NB4 (cell line): ENCODE results near the gene KLHL8.
A peak's percentile ranks its signal among the peaks of the same experiment; 100 is the strongest.

ENCODE experiments used
- DNase-seq: peaks from one replicate; pipeline ENCODE4 v3.0.0; 2010; ENCODE audit warnings: low read depth
- H3K4me3 ChIP-seq: one replicate; pipeline ENCODE4 v1.5.1; 2011; ENCODE audit warnings: mild to moderate bottlenecking, low read depth, low read length, moderate library complexity
- MYC ChIP-seq: IDR thresholded peaks from 2 replicates; pipeline ENCODE4 v1.6.1; 2011; ENCODE audit warnings: low read depth, low read length
- POLR2A ChIP-seq: IDR thresholded peaks from 2 replicates; pipeline ENCODE4 v1.6.1; 2011; ENCODE audit warnings: mild to moderate bottlenecking; ENCODE audit not compliant: insufficient read length; ENCODE audit errors: extremely low read depth
- TF ChIP-seq, protein P1 (sequence below): IDR thresholded peaks from 2 replicates; pipeline ENCODE4 v1.6.1; 2011; ENCODE audit warnings: low read depth, low read length
- TF ChIP-seq, protein P2 (sequence below): IDR thresholded peaks from one replicate; pipeline ENCODE4 v1.5.1; 2012; ENCODE audit warnings: low read depth, low read length

KLHL8 gene

DNA sequence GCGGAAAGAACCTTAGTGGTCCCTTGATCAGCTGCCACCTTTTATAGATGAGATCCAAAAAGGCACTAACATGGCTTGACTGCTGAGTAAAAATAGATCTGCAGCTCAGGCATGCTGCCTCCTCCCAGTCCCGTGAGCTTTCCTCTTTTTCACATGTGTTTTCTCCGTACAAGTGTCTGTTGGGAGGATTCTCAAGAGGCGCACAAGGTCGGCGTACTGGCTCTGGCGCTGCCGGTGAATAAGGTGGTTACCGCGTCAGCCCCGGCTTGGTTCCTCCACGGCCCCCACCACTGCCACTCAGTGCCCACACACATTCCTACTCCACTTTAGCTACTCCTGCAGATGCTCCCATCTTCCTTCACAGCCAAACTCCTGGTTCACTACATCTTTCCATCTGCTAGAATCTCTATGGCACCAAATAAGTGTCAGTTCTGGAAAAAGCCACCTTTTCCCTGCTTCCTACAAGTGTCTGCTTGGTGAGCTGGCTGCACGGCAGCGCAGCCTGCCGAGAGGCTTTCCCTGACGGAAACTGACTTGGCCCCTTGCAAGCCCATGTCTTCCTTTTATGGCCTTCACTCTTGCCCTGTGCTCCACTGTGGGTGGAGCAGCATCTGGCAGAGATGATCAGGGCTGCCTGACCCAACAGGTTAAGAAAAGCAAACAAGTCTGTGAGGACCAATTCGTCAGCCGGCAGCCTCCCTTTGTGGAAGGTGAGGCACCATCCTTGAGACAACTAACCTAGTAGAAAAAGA is 99.8 kb downstream of the KLHL8 start:
- TF ChIP-seq, protein P1, sequence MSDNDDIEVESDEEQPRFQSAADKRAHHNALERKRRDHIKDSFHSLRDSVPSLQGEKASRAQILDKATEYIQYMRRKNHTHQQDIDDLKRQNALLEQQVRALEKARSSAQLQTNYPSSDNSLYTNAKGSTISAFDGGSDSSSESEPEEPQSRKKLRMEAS: no peak
- TF ChIP-seq POLR2A (no peak), MYC (no peak)
- TF ChIP-seq, protein P2, sequence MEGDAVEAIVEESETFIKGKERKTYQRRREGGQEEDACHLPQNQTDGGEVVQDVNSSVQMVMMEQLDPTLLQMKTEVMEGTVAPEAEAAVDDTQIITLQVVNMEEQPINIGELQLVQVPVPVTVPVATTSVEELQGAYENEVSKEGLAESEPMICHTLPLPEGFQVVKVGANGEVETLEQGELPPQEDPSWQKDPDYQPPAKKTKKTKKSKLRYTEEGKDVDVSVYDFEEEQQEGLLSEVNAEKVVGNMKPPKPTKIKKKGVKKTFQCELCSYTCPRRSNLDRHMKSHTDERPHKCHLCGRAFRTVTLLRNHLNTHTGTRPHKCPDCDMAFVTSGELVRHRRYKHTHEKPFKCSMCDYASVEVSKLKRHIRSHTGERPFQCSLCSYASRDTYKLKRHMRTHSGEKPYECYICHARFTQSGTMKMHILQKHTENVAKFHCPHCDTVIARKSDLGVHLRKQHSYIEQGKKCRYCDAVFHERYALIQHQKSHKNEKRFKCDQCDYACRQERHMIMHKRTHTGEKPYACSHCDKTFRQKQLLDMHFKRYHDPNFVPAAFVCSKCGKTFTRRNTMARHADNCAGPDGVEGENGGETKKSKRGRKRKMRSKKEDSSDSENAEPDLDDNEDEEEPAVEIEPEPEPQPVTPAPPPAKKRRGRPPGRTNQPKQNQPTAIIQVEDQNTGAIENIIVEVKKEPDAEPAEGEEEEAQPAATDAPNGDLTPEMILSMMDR: no peak
- no peak for DNase-seq
- no peak overlapping the region for H3K4me3 ChIP-seq

DNA sequence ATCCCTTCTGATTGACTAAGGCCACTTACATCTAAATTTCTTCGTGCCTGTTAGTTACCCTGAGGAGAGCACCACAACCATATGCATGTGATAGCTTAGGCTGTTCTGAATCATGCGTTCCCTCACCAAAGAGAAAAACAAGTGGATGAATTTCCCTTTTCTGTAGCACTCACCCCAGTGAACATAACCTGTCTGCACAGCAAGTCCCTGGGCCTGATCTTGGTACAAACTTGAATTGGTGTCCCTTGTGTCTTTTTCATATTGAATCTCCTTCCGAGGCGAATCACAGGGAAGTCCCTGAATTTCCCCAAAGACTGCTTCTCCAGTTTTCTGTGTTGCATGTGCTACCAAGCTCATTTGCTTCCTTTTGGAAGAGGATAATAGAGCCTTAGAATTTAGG is 100.4 kb downstream of the KLHL8 start:
- no peak overlapping the region for H3K4me3 ChIP-seq
- no peak for DNase-seq
- TF ChIP-seq, protein P2: no peak
- no peak for TF ChIP-seq MYC
- no peak for TF ChIP-seq POLR2A
- TF ChIP-seq, protein P1: no peak

DNA sequence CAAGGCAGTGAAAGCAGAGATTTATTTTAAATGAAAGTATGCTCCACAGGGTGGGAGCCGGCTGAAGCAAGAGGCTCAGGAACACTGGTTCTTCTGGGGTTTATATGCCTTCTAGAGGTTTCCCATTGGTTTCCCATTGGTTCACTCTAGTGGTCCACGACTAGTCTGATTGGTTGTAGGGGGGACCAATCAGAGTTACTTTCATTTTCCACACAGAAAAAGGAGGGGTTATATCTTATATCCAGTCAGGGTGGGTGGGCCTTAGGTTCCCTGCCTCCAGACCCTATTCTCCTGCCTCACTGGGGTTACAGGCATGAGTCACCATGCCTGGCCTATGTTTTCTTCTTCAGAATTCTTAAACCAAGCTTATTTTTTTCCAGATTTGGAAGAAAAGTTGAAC is 101.6 kb downstream of the KLHL8 start:
- peak; percentile 60 for DNase-seq
- no peak overlapping the region for H3K4me3 ChIP-seq
- TF ChIP-seq MYC (no peak), POLR2A (no peak)
- TF ChIP-seq, protein P2: no peak
- TF ChIP-seq, protein P1: no peak

DNA sequence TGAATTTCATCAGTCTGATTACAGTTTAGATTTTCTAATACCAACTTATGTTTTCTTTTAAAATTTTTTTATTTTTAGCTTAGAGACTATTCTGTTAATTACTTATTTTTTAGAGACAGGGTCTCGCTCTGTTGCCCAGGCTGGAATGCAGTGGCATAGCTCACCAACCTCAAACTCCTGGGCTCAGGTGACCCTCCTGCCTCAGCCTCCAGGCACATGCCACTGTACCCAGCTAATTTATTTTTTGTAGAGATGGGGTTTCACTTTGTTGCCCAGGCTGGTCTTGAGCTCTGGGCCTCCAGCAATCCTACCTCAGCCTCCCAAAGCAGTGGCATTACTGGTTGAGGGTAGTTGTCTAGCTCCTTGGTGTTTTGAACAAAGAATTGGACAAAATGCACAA is 102.0 kb downstream of the KLHL8 start:
- TF ChIP-seq, protein P1: no peak
- TF ChIP-seq, protein P2: no peak
- TF ChIP-seq MYC (no peak), POLR2A (no peak)
- DNase-seq: no peak
- no peak overlapping the region for H3K4me3 ChIP-seq

DNA sequence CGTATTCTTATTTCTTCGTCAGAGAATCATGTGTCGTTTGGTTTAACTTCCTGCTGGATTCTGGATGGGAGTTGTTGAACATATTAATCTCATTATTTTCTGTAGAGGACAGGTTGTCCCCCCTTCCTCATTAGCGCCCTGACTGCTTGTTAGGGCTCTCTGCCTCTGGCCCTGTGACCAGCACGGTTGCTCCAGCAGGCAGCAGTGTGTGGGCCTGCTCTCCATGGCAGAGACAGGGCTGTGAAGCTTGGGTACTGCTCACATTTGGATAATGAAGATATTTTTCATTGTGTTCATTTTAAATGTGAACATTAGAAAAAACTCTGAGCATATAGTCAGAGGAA is 102.7 kb downstream of the KLHL8 start:
- no peak for DNase-seq
- H3K4me3 ChIP-seq: no peak overlapping the region
- no peak for TF ChIP-seq POLR2A
- TF ChIP-seq, protein P1: no peak
- TF ChIP-seq, protein P2: no peak
- TF ChIP-seq MYC: no peak
